NCI-H1417 (cell line): ENCODE data around the gene STMN1.

Source experiments
- DNase-seq, 3 experiments: peaks; one replicate each; lab custom pipeline; 2025; lab: John Stamatoyannopoulos, UW

The STMN1 gene

DNA sequence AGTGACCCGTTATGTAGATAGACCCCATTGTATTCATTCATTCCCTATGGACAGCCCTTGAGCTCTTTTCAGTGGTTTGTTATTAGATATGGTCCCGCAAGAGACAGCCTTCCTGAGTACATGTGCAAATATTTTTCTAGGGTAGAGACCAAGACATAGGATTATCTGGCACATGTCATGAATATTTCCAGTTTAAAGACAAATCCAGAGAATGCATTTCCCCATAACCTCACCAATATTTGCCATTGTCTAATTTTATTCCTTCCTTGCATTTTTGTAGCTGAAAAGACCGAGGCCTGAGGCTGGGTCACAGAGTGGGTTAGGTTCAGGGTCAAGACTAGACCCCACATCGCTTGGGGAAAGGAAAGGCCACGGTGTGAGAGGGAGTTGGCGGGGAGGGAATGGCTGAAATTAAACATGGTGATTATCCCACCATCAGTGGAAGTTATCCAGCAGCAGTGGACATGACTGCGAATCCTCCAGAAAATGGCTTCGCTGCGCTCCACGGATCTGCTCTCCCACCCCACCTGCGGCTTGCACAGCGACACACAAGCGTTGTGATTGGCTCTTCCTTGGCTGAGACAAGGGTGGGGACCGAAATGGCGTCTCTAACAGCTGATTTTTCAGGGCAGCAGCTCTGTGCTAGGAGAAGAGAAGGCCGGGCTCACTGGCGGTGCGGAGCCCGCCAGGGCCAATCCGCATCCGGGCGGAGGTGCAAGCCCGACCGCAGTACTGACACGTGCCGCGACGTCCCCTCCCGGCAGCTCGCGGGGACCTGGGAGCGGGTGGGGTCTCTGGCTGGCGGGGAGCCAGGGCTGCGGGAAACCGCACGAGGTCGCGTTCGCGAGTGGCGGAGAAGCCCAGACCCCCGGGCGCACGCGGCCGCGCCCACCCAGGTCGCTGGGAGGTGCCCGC, 16.1 kb upstream of the STMN1 start:
- DNase-seq = peak; percentile 82 to 93 (median 90)

DNA sequence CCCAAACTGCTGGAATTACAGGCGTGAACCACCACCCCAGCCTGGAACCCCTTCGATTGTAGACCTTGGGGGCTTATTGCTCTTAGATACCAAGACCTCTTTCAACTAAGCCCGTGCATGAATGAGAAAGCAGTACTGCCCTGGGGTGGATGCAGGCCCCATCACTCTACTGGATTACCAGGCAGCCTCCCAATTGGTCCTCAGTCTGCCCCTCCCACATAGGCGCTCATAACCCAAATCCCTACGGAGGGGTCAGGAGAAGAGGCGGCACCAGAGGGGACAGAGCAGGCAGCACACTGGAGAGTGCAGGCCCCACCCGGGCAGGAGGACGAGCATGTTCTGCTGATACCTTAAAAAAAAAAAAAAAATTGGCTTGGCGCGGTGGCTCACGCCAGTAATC, 12.4 kb upstream of the STMN1 start:
- no peak for DNase-seq

DNA sequence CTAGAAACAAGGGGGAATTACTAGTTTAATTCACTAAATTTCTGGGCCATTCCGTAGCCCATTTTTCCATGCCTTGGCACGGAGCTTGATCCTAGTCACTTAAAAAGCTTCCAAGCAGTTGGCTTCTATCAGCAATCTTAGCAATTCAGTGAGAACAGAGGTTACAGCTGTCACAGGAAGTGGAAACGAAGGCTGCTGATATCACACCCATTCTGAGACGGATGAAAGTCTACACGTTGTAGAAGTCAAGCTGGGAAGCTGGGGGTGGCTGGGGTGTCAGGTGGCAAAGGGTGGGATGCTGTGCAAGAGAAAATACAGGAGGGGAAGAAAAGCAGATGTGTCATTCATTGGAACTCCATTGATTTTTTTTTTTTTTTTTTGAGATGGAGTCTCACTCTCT, 11.8 kb upstream of the STMN1 start:
- DNase-seq = no peak

DNA sequence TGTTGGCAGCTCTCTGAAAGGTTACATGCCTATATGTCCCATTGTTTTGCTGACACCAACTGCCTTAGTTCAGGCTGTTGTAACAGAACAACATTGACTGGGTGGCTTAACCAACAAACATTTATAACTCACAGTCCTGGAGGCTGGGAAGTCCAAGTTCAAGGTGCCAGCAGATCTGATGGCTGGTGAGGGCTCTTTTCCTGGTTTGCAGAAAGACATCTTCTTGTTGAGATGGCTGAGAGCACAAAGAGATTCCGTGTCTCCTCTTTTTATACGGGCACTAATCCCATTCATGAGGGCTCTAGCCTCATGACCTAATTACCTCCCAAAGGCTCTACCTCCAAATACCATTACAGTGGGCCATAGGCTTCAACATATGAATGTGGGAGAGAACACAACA, 10.2 kb upstream of the STMN1 start:
- no peak for DNase-seq

DNA sequence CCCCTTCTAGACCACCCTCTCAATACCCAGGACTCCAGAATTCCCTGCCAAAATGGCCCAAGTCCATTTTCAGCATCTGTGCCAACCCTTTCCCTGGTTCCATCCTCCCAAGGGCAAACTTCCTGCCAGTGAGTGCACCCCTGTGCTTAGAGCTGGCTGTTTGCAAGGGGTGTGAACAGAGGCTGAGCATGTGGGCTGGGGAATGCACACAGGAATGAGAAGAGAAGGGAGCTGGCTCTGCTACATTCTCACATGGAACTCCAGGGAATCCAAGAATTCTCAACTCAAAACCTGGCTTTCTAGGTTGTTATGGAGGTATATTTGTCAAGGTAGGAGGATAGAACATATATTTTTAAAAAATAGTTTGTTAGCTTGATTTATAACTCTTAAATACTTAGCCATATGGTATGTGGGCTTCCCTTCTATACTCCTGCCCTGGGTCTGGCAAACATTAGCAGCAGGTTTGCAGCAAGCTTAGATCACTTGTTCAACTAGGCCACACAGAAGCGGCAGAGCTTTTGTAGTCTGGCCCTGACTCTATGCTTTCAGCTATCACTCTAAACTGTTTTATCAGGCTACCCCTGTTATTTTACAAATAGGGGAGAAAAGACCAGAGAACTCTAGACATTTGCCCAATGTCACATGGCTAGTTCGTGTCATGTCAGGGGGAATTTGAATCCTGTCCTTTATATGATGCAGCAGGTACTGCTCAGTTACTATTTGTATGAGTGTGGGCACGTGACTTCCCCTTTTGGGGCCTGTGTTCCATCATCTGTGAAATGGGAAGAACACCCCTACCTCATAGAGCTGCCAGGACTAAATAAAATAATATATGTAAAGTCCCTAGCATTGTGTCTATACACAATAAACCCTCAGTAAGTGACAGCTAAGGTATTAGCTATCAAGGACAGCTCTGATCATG, 8.1 kb upstream of the STMN1 start:
- no peak for DNase-seq

DNA sequence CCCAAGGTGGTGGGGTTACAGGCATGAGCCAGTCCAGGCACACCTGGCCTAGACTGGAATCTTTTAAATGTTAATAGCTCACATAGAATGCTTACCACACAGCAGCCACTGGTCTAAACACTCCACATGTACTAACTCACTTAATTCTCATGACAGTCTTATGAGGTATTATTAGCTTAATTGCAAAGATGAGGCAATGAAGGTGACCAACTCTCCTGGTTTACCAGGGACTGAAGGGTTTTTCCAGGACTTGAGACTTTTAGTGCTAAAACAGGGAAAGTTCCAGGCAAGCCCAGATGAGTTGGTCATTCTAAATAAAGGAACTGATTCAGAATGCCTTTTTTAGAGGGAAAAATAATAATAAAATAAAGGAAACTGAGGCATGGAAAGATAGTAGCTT, 7.0 kb upstream of the STMN1 start:
- no peak for DNase-seq

DNA sequence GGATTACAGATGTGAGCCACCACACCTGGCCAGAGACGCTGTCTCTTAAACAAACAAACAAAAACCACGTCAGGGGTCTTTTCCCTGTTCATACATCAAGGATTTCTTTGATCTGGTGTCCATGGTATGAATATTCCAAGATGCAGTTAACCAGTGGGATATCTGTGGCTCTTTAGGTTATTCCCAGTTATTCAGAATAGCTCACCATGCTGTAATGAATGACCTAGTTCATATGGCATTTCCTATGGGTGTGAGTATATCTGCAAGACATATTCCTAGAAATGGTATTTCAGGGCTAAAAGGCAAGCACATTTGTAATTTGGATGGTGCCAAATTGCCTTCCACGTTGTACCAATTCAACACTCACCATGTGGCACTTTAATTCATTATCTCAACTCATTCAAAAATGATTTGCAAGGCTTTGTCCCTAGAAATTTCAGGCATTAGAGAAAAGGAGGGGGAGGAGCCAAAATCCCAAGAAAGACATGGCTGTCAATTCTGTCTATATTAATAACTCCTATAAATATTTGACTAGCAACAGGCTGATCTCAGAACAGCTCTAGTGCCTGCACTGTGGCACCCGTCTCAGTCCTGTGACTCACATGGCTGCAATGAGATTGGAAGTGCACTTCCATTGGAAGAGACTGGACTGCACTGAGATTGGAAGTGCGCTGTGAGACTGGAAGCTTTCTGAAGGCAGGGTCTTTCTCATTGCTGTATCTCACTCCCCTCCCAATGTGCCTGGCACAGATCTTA, 6.0 kb upstream of the STMN1 start:
- DNase-seq = no peak

DNA sequence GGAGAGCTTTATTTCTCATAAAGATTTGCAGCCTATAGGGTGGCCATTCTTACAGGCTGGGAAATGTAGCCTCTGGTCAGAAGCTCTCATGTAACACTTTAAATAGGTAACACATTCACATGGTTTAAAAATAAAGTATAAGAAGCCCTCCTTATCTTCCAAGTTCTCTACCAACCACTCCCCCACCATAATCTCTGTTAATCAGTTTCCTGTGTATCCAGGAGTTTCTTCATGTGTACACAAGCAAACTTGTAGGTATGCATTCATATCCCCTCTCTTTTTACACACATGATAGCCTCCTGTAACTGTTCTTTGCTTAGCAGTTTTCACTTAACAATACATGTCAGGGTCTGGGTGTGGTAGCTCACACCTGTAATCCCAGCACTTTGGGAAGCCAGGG, 4.9 kb upstream of the STMN1 start:
- DNase-seq = no peak

DNA sequence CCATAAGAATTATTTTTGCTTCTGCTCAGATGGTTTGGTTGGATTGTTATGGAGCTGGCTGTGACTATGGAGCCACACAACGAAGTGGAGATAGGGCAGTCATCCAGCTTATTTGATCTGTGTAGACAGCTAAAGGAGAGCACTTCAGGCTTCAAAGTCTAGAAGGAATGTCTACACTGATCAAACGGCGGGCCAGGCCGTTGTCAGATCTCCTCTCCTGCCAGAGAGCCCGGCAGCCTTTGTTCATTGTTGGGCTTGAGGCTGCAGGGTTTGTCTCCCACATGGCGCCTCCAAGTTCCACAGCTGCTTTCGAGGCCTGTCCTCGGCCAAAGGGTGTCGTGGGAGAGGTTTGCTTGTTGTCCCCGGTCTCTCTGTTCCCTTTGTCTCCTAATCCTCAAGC, 2.8 kb upstream of the STMN1 start:
- no peak for DNase-seq

DNA sequence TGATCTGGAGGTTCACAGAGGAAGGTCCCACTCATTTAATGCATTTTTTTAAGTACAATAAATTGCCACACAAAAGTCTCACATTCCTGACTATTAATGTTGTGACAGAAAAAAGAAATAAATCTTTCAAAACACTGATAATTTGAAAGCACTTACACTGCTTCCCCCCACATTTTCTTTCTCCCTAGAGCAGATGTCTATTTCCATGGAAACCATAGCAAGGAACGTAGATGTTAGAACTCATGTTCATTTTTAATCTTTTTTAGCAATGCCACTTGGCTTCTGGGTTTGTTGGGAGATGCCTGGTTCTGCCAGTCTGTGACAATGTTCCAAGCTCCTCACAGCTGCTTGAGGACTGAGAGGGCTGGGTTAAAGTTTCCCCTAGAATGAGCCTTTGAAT, 1.9 kb upstream of the STMN1 start:
- peak in 1 of 3 experiments; percentile 52 for DNase-seq

DNA sequence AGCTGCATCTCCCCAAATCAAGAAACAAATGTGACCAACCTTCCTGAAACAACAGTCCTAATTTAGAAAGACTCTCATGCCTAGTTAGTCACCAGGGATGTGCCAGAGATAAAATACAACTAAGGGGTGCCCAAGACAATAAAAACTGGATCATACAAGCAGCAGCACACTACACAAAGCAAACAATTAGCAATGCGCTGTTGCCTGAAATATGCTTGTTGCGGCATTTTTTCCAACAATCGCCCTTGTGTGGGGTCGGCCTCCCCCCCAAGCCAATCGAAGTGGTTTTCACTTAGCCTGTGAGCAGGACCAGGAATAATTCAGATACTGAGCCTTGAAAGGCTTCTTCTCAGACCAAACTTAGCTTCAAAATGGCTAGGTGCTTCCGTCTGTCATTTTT, 1.4 kb upstream of the STMN1 start:
- peak in 2 of 3 experiments; percentile 67 to 84 for DNase-seq

DNA sequence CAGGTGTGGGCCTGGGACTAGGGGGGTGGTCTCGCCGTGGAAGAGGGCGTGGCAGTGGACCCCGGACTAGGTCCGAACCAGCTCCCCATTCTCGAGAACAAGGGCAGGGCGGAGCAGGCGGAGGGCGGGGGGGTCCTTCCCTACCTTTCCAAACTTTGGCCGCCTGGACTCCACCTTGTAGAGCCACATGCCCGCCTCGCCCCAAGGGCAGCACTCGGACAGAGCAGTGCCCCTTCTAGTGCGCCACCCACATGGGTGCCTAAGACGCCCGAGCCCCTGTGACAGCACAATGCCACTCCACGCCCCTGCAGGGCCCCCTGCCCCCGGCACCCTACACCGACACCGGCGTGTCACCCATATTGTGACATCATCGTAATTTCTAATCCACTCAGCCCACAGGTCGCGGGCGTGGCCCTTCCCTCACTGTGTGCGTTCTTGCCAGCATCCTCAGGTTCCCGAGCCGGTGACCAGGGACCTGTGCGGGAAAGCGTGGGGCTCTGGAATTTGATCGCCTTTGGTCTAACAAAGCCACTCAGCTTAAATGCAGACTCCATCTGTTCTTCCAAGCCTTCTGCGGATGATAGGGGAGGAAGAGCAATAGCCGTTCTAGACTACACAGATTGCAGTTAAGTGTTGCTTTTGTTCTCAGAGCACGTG, 553 bp upstream of the STMN1 start:
- DNase-seq = peak; percentile 65 to 94 (median 88)

DNA sequence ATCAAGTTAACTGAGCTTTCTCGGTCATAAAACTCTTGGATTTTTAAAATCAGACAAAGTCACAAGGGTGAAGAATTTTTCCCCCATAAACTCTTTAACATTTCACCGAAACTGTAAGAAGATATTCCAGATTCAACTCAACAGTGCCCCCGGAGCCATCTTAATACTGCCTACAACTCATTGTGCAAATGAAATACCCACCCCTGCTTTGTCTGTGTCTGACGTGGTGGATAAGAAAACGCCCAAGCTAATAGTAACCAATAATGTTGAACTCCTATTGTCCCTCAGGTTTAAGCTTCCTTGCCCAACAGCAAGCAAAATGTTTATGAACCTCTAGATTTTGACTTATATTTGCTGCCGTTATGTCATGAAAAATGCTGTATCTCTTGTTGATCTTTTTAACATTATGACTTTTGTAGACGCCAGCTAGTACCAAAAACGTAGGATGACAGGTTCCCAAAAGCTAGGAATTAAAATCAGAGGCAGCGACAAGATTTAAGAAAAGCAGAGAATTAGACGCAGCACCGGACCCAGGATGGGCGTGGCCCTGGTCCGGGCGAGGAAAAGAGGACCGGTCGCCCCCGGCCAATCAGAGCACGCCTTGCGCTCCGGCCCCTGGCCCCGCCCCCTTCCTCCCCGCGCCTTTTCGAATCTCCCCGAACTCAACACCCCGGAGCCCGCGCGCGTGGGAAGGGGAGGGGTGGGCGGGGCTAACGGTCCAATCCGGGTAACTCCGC, 1.1 kb downstream of the STMN1 start:
- DNase-seq = peak; percentile 90 to 97 (median 95)

DNA sequence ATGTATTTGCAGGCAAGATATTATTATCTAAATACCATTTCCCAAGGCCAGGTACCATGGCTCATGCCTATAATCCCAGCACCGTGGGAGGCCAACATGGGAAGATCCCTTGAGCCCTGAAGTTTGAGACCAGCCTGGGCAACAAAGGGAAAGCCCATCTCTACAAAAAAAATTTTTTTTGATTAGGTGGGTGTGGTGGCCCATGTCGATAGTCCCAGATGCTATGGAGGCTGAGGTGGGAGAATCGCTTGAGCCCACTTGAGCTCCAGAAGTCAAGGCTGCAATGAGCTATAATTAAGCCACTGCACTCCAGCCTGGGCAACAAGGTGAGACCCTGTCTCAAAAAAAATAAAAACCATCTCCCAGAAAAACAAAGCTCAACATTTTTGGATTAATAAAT, 2.2 kb downstream of the STMN1 start:
- DNase-seq = peak in 1 of 3 experiments; percentile 46

DNA sequence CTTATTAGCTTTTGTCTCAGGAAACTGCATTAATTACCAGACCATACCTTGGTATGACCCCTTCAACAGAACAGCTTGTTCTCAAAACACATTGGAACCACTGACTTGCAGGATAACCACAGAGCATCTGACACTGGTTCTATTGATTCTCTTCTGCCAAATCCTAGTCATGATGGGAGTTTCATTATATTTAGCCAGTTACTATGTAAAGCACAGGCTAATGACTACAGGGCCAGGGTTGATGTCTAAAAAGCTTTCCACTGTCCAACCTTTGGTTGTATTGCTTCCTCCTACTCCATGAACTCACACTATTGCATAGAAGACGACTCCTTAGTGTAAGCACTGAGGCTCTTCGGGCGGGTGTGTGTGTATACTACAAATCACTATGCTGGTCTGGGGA, 3.8 kb downstream of the STMN1 start:
- DNase-seq = no peak

DNA sequence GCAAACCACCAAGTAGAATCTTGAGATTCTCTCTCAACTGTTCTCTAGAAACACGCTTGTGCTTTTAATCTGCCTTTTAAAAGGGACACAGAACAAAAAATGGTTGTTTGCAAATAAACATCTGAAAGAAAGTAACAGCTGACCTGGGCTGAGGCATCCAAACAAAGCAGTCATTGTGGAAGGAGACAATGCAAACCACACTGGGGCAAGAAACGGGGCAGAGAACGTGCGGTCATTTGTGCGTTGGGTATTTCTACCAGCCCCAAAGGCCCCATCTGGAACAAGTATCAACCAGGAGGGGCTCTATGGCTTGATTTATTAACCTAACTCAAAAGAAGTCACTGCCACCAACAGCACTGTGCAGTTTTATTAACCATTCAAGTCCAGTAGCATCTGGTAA, 6.0 kb downstream of the STMN1 start:
- DNase-seq = no peak

DNA sequence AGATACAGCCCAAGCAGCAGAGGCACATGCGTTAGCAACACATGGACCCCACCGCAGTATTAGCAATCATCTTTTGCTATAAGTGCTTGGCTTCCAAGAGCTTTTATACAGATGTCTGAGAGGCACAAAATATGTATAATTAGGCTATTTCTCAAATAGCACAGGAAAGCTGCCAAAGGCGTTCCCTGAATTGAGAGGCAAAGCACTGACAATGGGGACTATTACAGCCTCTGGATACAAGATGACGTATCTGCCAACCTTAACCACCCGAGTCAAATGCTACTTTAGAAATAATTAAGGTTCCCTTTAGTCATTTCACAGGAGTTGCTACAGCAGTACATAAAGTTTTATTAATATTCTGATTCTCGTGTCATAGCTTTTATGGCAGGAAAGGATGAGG, 6.4 kb downstream of the STMN1 start:
- no peak for DNase-seq

DNA sequence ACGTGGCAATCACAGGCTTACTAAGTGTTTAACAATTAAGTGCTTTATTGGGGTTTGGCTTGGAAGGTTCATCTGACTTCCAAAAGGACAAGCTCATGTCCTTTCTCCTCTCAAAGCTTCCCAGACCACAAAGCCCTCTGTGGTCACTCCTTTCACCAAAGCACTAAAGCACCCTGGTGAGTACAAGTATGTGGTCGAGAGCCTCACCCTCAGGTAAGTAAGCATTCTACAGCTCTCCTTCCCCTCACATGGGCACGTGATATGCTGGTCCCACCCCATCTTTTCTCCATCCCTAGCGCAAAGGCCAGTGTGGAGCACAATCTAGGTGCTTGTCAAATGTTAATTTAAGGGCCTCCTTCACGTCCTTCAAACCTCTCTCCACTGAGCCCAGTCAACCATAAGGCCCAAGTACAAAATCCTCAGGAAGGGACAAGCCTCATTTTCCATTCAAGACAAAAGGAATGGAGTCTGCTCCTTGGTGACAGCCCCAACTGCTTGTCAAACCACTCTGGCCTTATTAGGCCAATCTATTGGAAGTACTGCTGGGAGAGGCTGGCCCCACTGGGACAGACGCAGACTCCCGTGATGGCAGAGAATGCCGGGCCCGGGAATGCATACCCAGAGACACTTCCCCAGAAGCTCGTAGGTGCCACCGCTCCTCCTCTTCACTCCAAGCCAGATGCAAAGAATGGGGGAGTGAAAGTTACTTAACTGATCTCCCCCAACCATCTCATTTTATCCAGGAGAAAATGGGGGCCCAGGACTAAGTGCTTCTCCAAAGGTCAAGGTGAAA, 7.8 kb downstream of the STMN1 start:
- DNase-seq = peak in 1 of 3 experiments; percentile 83

DNA sequence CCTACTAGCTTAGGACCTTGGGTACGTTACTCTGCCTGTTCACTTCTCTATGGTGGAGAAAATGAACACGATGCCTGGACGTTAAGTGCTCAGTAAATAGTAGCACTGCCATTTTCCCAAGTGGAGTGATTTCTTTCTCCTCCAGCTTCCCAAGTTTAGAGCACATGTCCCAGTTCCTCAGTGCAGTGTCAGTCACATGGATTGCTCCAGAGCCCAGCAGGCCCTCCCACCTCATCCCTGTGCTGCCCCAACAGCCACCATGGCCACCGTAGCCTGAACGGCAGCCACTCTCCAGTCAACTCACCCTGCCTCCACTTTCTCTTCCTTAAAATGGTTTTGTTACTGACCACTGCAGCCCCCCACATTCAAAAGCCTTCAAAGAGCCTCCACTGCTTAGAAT, 8.5 kb downstream of the STMN1 start:
- no peak for DNase-seq

DNA sequence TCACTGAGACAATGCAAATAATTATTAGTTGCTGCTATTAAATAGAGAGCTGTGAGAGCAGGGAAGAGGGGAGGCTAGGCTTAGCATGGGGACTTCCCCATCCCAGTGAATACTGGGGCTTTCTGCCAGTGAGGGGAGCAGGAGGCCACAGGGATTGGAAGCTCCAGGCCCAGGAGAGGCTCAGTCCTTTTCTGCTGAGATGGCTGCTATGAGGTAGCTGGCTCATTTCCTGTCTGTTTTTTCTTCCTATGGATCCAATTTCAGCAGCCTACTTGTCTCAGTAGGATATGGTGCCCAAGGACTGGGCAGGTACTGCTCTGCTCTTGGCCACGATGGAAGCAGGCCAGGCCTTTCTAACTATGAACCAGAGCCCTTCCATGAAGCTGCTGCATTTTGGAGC, 10.0 kb downstream of the STMN1 start:
- peak in 1 of 3 experiments; percentile 46 for DNase-seq
